Measurements from ENCODE around the gene ADA. TPM values are rescaled to one million over a fixed set of nuclear protein-coding genes. Genes with fewer than 3 reads are reported as not detected.

The ADA gene
- polyA plus RNA-seq, 4 donors, result 4.3 to 135 (median 101) TPM

GRCh38 chr20:44646641-44647274 lies 4.7 kb downstream of the ADA start:
- Histone ChIP-seq H3K27me3 (ENCODE audit: control insufficient read depth in 3 of 3, insufficient read depth in 3 of 3, low read length in 3 of 3) (no peaks in the 10 kb centered on the region), H3K4me3 (ENCODE audit: low read depth in 1 of 3, low read length in 3 of 3) (no peak overlapping the region), H3K9me3 (ENCODE audit: control insufficient read depth in 2 of 2, insufficient read depth in 1 of 2, low read depth in 1 of 2, low read length in 1 of 2) (no peaks in the 10 kb centered on the region), H3K4me1 (ENCODE audit: control insufficient read depth in 3 of 3, insufficient read depth in 2 of 3, low read depth in 1 of 3, low read length in 2 of 3) (peaks cover 11 to 33% (median 12%) of the 10 kb centered on the region in 3 donors), H3K27ac (ENCODE audit: low read depth in 1 of 3, low read length in 2 of 3) (peak overlapping the region in 2 of 3 donors; percentile 63 to 75), H3K36me3 (ENCODE audit: control insufficient read depth in 3 of 3, insufficient read depth in 2 of 3, low read depth in 1 of 3, low read length in 3 of 3) (peaks cover 0 to 7% (median 0%) of the 10 kb centered on the region in 3 donors)
- no peak for FAIRE-seq
- WGBS, 3 donors, result 68 to 82% (median 72%) methylated on average over 10 of the region's 10 CpGs
- no peak for DNase-seq

DNA sequence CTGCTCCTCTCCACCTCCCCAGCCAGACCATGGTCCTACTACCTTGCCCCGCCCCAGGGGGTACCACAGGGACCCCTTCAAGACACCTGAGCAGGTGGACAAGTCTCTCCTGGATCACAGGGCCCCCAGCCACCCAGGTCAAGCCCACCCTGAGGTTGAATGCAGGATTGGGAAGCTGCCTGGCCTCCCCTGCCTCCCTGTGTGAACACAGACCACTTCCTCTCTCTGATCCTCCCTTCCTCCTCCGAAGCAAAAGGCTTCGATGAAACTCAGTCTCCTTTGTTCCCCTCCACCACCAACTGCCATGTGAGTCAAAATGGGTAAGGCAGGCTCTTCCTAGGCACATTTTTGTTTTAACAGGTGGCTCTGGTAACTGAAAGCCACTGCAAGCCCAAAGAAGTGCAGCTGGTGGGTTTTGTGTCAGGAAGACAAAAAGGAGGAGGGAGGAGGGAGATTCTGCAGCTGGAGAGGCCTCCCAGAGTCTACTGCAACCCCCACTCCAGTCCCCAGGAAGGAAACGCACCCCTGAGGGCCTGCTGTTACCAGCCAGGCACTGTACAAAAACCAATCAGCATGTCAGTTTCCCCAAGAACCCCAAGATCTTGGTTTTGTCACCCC lies 5.4 kb downstream of the ADA start:
- Histone ChIP-seq H3K27ac (ENCODE audit: low read depth in 1 of 3, low read length in 2 of 3) (peak overlapping the region in 2 of 3 donors; percentile 63 to 75), H3K36me3 (ENCODE audit: control insufficient read depth in 3 of 3, insufficient read depth in 2 of 3, low read depth in 1 of 3, low read length in 3 of 3) (peaks cover 0 to 7% (median 0%) of the 10 kb centered on the region in 3 donors), H3K4me3 (ENCODE audit: low read depth in 1 of 3, low read length in 3 of 3) (no peak overlapping the region), H3K4me1 (ENCODE audit: control insufficient read depth in 3 of 3, insufficient read depth in 2 of 3, low read depth in 1 of 3, low read length in 2 of 3) (peaks cover 12 to 35% (median 15%) of the 10 kb centered on the region in 3 donors), H3K27me3 (ENCODE audit: control insufficient read depth in 3 of 3, insufficient read depth in 3 of 3, low read length in 3 of 3) (no peaks in the 10 kb centered on the region), H3K9me3 (ENCODE audit: control insufficient read depth in 2 of 2, insufficient read depth in 1 of 2, low read depth in 1 of 2, low read length in 1 of 2) (peaks cover 0 to under 1% of the 10 kb centered on the region in 2 donors)
- FAIRE-seq, result no peak
- DNase-seq, result no peak
- WGBS, 3 donors, result 51 to 76% (median 55%) methylated on average over 4 of the region's 4 CpGs

- H3K27ac ChIP-seq (ENCODE audit: low read depth in 1 of 3, low read length in 2 of 3), result peak overlapping the region in 2 of 3 donors; percentile 92
- H3K4me1 ChIP-seq (ENCODE audit: control insufficient read depth in 3 of 3, insufficient read depth in 2 of 3, low read depth in 1 of 3, low read length in 2 of 3), result peaks cover 12 to 36% (median 15%) of the 10 kb centered on the region in 3 donors
- FAIRE-seq (no peak), DNase-seq (peak in 1 of 2 donors; percentile 12)
- H3K27me3 ChIP-seq (ENCODE audit: control insufficient read depth in 3 of 3, insufficient read depth in 3 of 3, low read length in 3 of 3), result no peaks in the 10 kb centered on the region
- no peak overlapping the region for H3K4me3 ChIP-seq (ENCODE audit: low read depth in 1 of 3, low read length in 3 of 3)
- WGBS, 3 donors, result 57 to 85% (median 72%) methylated on average over 7 of the region's 7 CpGs
- peaks cover 0 to 11% (median 0%) of the 10 kb centered on the region in 3 donors for H3K36me3 ChIP-seq (ENCODE audit: control insufficient read depth in 3 of 3, insufficient read depth in 2 of 3, low read depth in 1 of 3, low read length in 3 of 3)
- H3K9me3 ChIP-seq (ENCODE audit: control insufficient read depth in 2 of 2, insufficient read depth in 1 of 2, low read depth in 1 of 2, low read length in 1 of 2), result peaks cover 0 to 7% of the 10 kb centered on the region in 2 donors
Measured at GRCh38 chr20:44644667-44645131, 6.8 kb downstream of the ADA start.

GRCh38 chr20:44644230-44644617 lies 7.3 kb downstream of the ADA start:
- H3K4me1 ChIP-seq (ENCODE audit: control insufficient read depth in 3 of 3, insufficient read depth in 2 of 3, low read depth in 1 of 3, low read length in 2 of 3), result peaks cover 12 to 36% (median 15%) of the 10 kb centered on the region in 3 donors

DNA sequence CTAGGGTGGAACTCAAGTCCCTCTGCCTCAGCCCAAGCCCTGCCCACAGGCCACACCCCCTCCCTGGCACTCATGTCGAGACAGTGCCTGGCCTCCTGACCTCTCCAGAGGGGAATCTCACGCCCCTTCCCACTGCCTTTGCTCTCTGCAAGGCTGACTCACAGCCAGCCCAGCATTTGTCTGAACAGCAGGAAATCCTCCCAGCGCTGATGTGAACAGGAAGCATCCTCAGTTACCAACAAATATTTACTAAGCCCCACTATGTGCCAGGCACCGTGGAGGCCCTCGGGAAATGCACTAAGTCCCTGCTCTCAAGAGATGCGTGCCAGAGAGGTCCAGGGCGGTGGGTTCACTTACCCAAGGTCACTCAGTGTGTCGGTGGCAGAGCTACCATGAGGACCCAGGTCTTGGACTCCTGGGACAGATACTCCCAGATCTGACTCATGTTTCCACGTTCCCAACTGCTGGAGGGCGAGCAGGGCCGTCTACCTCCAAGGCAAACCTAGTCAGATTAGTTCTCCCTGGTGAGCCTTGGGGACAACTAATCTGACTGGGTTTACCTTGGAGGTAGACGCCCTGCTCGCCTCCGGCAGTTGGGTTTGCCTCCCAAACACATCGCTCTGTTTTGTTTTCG lies 7.8 kb downstream of the ADA start:
- FAIRE-seq (no peak), DNase-seq (peak; percentile 33)
- H3K27ac ChIP-seq (ENCODE audit: low read depth in 1 of 3, low read length in 2 of 3), result peak overlapping the region; percentile 77 to 92 (median 92)
- peaks cover 0 to 7% of the 10 kb centered on the region in 2 donors for H3K9me3 ChIP-seq (ENCODE audit: control insufficient read depth in 2 of 2, insufficient read depth in 1 of 2, low read depth in 1 of 2, low read length in 1 of 2)
- H3K4me1 ChIP-seq (ENCODE audit: control insufficient read depth in 3 of 3, insufficient read depth in 2 of 3, low read depth in 1 of 3, low read length in 2 of 3), result peaks cover 12 to 36% (median 15%) of the 10 kb centered on the region in 3 donors
- WGBS, 3 donors, result 50 to 64% (median 53%) methylated on average over 16 of the region's 16 CpGs
- H3K27me3 ChIP-seq (ENCODE audit: control insufficient read depth in 3 of 3, insufficient read depth in 3 of 3, low read length in 3 of 3), result no peaks in the 10 kb centered on the region
- no peak overlapping the region for H3K4me3 ChIP-seq (ENCODE audit: low read depth in 1 of 3, low read length in 3 of 3)
- peaks cover 0 to 10% (median 0%) of the 10 kb centered on the region in 3 donors for H3K36me3 ChIP-seq (ENCODE audit: control insufficient read depth in 3 of 3, insufficient read depth in 2 of 3, low read depth in 1 of 3, low read length in 3 of 3)

More at GRCh38 chr20:44644230-44644617, 7.3 kb downstream of the ADA start:
- 73 to 76% (median 73%) methylated on average over 8 of the region's 8 CpGs for WGBS, 3 donors
- Histone ChIP-seq H3K4me3 (ENCODE audit: low read depth in 1 of 3, low read length in 3 of 3) (no peak overlapping the region), H3K36me3 (ENCODE audit: control insufficient read depth in 3 of 3, insufficient read depth in 2 of 3, low read depth in 1 of 3, low read length in 3 of 3) (peaks cover 0 to 11% (median 0%) of the 10 kb centered on the region in 3 donors), H3K27ac (ENCODE audit: low read depth in 1 of 3, low read length in 2 of 3) (peak overlapping the region in 2 of 3 donors; percentile 92), H3K9me3 (ENCODE audit: control insufficient read depth in 2 of 2, insufficient read depth in 1 of 2, low read depth in 1 of 2, low read length in 1 of 2) (peaks cover 0 to 7% of the 10 kb centered on the region in 2 donors), H3K27me3 (ENCODE audit: control insufficient read depth in 3 of 3, insufficient read depth in 3 of 3, low read length in 3 of 3) (no peaks in the 10 kb centered on the region)
- FAIRE-seq (no peak), DNase-seq (no peak)

GRCh38 chr20:44643154-44643519 lies 8.4 kb downstream of the ADA start:
- peaks cover 12 to 36% (median 15%) of the 10 kb centered on the region in 3 donors for H3K4me1 ChIP-seq (ENCODE audit: control insufficient read depth in 3 of 3, insufficient read depth in 2 of 3, low read depth in 1 of 3, low read length in 2 of 3)

GRCh38 chr20:44642203-44643153 lies 9.0 kb downstream of the ADA start:
- Histone ChIP-seq H3K27ac (ENCODE audit: low read depth in 1 of 3, low read length in 2 of 3) (peak overlapping the region; percentile 77 to 92 (median 92)), H3K36me3 (ENCODE audit: control insufficient read depth in 3 of 3, insufficient read depth in 2 of 3, low read depth in 1 of 3, low read length in 3 of 3) (peaks cover 0 to 8% (median 0%) of the 10 kb centered on the region in 3 donors), H3K27me3 (ENCODE audit: control insufficient read depth in 3 of 3, insufficient read depth in 3 of 3, low read length in 3 of 3) (no peaks in the 10 kb centered on the region), H3K4me3 (ENCODE audit: low read depth in 1 of 3, low read length in 3 of 3) (no peak overlapping the region), H3K9me3 (ENCODE audit: control insufficient read depth in 2 of 2, insufficient read depth in 1 of 2, low read depth in 1 of 2, low read length in 1 of 2) (peaks cover 0 to 7% of the 10 kb centered on the region in 2 donors), H3K4me1 (ENCODE audit: control insufficient read depth in 3 of 3, insufficient read depth in 2 of 3, low read depth in 1 of 3, low read length in 2 of 3) (peaks cover 12 to 36% (median 15%) of the 10 kb centered on the region in 3 donors)
- DNase-seq (peak; percentile 82 to 86), FAIRE-seq (no peak)
- 13 to 18% (median 13%) methylated on average over 17 of the region's 17 CpGs for WGBS, 3 donors

More at GRCh38 chr20:44643154-44643519, 8.4 kb downstream of the ADA start:
- H3K27ac ChIP-seq (ENCODE audit: low read depth in 1 of 3, low read length in 2 of 3), result peak overlapping the region; percentile 77 to 92 (median 92)
- H3K36me3 ChIP-seq (ENCODE audit: control insufficient read depth in 3 of 3, insufficient read depth in 2 of 3, low read depth in 1 of 3, low read length in 3 of 3), result peaks cover 0 to 8% (median 0%) of the 10 kb centered on the region in 3 donors
- DNase-seq, result no peak
- 59 to 80% (median 69%) methylated on average over 1 of the region's 1 CpG for WGBS, 3 donors
- peaks cover 0 to 7% of the 10 kb centered on the region in 2 donors for H3K9me3 ChIP-seq (ENCODE audit: control insufficient read depth in 2 of 2, insufficient read depth in 1 of 2, low read depth in 1 of 2, low read length in 1 of 2)
- H3K27me3 ChIP-seq (ENCODE audit: control insufficient read depth in 3 of 3, insufficient read depth in 3 of 3, low read length in 3 of 3), result no peaks in the 10 kb centered on the region
- no peak overlapping the region for H3K4me3 ChIP-seq (ENCODE audit: low read depth in 1 of 3, low read length in 3 of 3)
- FAIRE-seq, result no peak

Data from small intestine (tissue), 7 donors.